ENCODE measurements around the gene INHBC. TPM values are rescaled to one million over a fixed set of nuclear protein-coding genes. Genes with fewer than 3 reads are reported as not detected.
A peak's percentile ranks its signal among the peaks of the same experiment; 100 is the strongest.

INHBC gene
- total RNA-seq, 2 donors from 2014 or later = not detected

DNA sequence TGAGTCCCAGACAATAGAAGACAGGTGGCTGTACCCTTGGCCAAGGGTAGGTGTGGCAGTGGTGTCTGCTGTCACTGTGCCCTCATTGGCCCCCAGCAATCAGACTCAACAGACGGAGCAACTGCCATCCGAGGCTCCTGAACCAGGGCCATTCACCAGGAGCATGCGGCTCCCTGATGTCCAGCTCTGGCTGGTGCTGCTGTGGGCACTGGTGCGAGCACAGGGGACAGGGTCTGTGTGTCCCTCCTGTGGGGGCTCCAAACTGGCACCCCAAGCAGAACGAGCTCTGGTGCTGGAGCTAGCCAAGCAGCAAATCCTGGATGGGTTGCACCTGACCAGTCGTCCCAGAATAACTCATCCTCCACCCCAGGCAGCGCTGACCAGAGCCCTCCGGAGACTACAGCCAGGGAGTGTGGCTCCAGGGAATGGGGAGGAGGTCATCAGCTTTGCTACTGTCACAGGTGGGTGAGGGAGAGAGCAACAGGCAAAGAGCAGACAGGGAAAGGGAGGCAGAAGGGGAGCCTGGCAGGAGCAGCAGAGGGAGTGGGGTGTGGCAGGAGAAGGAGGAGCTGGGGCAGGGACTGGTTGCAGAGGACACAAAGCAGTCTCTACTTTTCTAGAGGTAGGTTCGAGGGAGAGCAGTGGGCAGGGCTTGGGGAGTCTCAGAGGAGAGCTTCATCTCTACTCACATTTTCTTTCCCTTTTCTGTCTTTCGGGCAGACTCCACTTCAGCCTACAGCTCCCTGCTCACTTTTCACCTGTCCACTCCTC lies 21.0 kb downstream of the INHBC start:
- H3K4me3 ChIP-seq = peak overlapping the region; percentile 22
- H3K9me3 ChIP-seq = no peaks in the 10 kb centered on the region
- DNase-seq (ENCODE audit: low spot score) (no peak), ATAC-seq (ENCODE audit: insufficient number of reproducible peaks, low FRiP score, low read depth) (no peak)
- TF ChIP-seq, protein P1, sequence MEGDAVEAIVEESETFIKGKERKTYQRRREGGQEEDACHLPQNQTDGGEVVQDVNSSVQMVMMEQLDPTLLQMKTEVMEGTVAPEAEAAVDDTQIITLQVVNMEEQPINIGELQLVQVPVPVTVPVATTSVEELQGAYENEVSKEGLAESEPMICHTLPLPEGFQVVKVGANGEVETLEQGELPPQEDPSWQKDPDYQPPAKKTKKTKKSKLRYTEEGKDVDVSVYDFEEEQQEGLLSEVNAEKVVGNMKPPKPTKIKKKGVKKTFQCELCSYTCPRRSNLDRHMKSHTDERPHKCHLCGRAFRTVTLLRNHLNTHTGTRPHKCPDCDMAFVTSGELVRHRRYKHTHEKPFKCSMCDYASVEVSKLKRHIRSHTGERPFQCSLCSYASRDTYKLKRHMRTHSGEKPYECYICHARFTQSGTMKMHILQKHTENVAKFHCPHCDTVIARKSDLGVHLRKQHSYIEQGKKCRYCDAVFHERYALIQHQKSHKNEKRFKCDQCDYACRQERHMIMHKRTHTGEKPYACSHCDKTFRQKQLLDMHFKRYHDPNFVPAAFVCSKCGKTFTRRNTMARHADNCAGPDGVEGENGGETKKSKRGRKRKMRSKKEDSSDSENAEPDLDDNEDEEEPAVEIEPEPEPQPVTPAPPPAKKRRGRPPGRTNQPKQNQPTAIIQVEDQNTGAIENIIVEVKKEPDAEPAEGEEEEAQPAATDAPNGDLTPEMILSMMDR (IDR thresholded peaks at IDR 0.05) = no peak
- H3K36me3 ChIP-seq = no peaks in the 10 kb centered on the region
- no peaks in the 10 kb centered on the region for H3K27me3 ChIP-seq (replicated peaks; ENCODE audit: insufficient read depth)
- peaks cover 12 to 37% of the 10 kb centered on the region in 2 donors for H3K4me1 ChIP-seq (ENCODE audit: control insufficient read depth in 1 of 2, low read depth in 2 of 2)
- H3K27ac ChIP-seq = no peak overlapping the region

DNA sequence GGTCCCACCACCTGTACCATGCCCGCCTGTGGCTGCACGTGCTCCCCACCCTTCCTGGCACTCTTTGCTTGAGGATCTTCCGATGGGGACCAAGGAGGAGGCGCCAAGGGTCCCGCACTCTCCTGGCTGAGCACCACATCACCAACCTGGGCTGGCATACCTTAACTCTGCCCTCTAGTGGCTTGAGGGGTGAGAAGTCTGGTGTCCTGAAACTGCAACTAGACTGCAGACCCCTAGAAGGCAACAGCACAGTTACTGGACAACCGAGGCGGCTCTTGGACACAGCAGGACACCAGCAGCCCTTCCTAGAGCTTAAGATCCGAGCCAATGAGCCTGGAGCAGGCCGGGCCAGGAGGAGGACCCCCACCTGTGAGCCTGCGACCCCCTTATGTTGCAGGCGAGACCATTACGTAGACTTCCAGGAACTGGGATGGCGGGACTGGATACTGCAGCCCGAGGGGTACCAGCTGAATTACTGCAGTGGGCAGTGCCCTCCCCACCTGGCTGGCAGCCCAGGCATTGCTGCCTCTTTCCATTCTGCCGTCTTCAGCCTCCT lies 21.6 kb downstream of the INHBC start:
- Histone ChIP-seq H3K36me3 (no peaks in the 10 kb centered on the region), H3K9me3 (no peaks in the 10 kb centered on the region), H3K4me3 (peak overlapping the region; percentile 22), H3K27me3 (replicated peaks; ENCODE audit: insufficient read depth) (no peaks in the 10 kb centered on the region), H3K4me1 (ENCODE audit: control insufficient read depth in 1 of 2, low read depth in 2 of 2) (peaks cover 18 to 38% of the 10 kb centered on the region in 2 donors), H3K27ac (no peak overlapping the region)
- ATAC-seq (ENCODE audit: insufficient number of reproducible peaks, low FRiP score, low read depth) = no peak
- DNase-seq (ENCODE audit: low spot score) = no peak
- TF ChIP-seq, protein P1 (IDR thresholded peaks at IDR 0.05) = peak; percentile 47

DNA sequence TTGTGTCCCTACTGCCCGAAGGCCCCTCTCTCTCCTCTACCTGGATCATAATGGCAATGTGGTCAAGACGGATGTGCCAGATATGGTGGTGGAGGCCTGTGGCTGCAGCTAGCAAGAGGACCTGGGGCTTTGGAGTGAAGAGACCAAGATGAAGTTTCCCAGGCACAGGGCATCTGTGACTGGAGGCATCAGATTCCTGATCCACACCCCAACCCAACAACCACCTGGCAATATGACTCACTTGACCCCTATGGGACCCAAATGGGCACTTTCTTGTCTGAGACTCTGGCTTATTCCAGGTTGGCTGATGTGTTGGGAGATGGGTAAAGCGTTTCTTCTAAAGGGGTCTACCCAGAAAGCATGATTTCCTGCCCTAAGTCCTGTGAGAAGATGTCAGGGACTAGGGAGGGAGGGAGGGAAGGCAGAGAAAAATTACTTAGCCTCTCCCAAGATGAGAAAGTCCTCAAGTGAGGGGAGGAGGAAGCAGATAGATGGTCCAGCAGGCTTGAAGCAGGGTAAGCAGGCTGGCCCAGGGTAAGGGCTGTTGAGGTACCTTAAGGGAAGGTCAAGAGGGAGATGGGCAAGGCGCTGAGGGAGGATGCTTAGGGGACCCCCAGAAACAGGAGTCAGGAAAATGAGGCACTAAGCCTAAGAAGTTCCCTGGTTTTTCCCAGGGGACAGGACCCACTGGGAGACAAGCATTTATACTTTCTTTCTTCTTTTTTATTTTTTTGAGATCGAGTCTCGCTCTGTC lies 22.3 kb downstream of the INHBC start:
- Histone ChIP-seq H3K4me1 (ENCODE audit: control insufficient read depth in 1 of 2, low read depth in 2 of 2) (peaks cover 16 to 32% of the 10 kb centered on the region in 2 donors), H3K27me3 (replicated peaks; ENCODE audit: insufficient read depth) (no peaks in the 10 kb centered on the region), H3K4me3 (no peak overlapping the region), H3K27ac (no peak overlapping the region), H3K36me3 (no peaks in the 10 kb centered on the region), H3K9me3 (no peaks in the 10 kb centered on the region)
- ATAC-seq (ENCODE audit: insufficient number of reproducible peaks, low FRiP score, low read depth) = no peak
- DNase-seq (ENCODE audit: low spot score) = no peak
- TF ChIP-seq, protein P1 (IDR thresholded peaks at IDR 0.05) = no peak

DNA sequence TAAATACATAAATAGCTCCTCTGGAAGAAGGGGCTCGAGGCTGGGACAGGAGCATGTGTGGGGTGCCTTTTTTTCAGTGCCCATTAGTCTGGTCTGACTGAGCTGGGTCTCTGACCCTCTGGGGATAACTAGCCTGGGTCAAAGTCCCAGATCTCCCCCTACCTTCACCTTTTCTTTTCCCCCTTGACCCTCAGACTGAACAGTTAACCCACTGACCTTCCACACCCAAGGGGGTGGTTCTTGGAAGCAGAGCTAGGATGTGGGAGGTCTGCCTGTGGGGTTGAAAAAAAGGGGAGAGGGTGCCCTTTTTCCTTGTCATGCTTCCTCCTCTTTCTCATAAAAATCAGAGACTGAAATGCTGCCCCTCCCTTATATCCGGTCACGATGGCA lies 24.1 kb downstream of the INHBC start:
- H3K9me3 ChIP-seq = no peaks in the 10 kb centered on the region
- DNase-seq (ENCODE audit: low spot score) = no peak
- no peaks in the 10 kb centered on the region for H3K27me3 ChIP-seq (replicated peaks; ENCODE audit: insufficient read depth)
- TF ChIP-seq, protein P1 (IDR thresholded peaks at IDR 0.05) = no peak
- H3K36me3 ChIP-seq = no peaks in the 10 kb centered on the region
- H3K4me3 ChIP-seq = peak overlapping the region; percentile 71
- peak overlapping the region; percentile 43 to 64 for H3K27ac ChIP-seq
- H3K4me1 ChIP-seq (ENCODE audit: control insufficient read depth in 1 of 2, low read depth in 2 of 2) = peaks cover 12 to 18% of the 10 kb centered on the region in 2 donors
- ATAC-seq (ENCODE audit: insufficient number of reproducible peaks, low FRiP score, low read depth) = no peak
